Activated B cell treated with CpG ODN at 0.5 μM for 24 hours (primary cell): ENCODE measurements around the gene BRAF. TPM values are rescaled to one million over a fixed set of nuclear protein-coding genes. Genes with fewer than 3 reads are reported as not detected.
"Not testable (repeated sequence)": the region's sequence is repeated elsewhere in the genome, so short reads cannot be mapped to it uniquely, and the experiment has no call there.

Source experiments
- ATAC-seq: fragments of 200-7000 bp; cut with Tn5 transposase; one replicate; pipeline ENCODE4 v1.10.0; 2021; ENCODE audit warnings: low read depth, mild to moderate bottlenecking, moderate library complexity
- CTCF ChIA-PET: fragments of 350-600 bp; sonication (Branson Sonifier 250); formaldehyde crosslinking; loops from one replicate; lab custom pipeline; 2021; ENCODE audit warnings: antibody characterized with exemption; lab: Charles Lee
- POLR2A ChIA-PET: fragments of 350-600 bp; sonication (Branson Sonifier 250); formaldehyde crosslinking; loops from one replicate; lab custom pipeline; 2021; ENCODE audit warnings: antibody characterized with exemption; lab: Charles Lee
- DNase-seq: peaks from one replicate; pipeline ENCODE4 v3.0.0; 2022
- H3K27ac Mint-ChIP-seq: one replicate; pipeline ENCODE4 v1.8.0; 2020; ENCODE audit warnings: mixed read lengths
- H3K27me3 Mint-ChIP-seq: one replicate; pipeline ENCODE4 v1.8.0; 2021; ENCODE audit warnings: mixed read lengths
- H3K36me3 Mint-ChIP-seq: one replicate; pipeline ENCODE4 v1.8.0; 2021; ENCODE audit warnings: low read depth, mixed read lengths
- H3K4me1 Mint-ChIP-seq: one replicate; pipeline ENCODE4 v1.8.0; 2021; ENCODE audit warnings: mixed read lengths
- H3K4me3 Mint-ChIP-seq: one replicate; pipeline ENCODE4 v1.8.0; 2020; ENCODE audit warnings: mild to moderate bottlenecking, mixed read lengths
- H3K9me3 Mint-ChIP-seq: one replicate; pipeline ENCODE4 v1.8.0; 2020; ENCODE audit warnings: mixed read lengths
- CTCF ChIP-seq: fragments of 200-600 bp; IDR thresholded peaks from one replicate; pipeline ENCODE4 v1.8.0; 2022; ENCODE audit warnings: antibody characterized with exemption, mild to moderate bottlenecking
- intact Hi-C: fragments of 100-400 bp; cut with micrococcal nuclease; formaldehyde crosslinking; loops from one replicate; pipeline ENCODE4 v1.15.1; 2024
- total RNA-seq: library from RNA; stranded (reverse); gene quantifications from 2 replicates; pipeline ENCODE4 v1.2.3, GENCODE V29; 2022

Gene BRAF
- total RNA-seq, 1 donor from 2014 or later, result 65.4 TPM

GRCh38 chr7:140767418-140767817 is 157.3 kb downstream of the BRAF start:
- Mint-ChIP-seq H3K4me1 (no peaks in the 10 kb centered on the region), H3K27ac (no peak overlapping the region), H3K36me3 (peaks cover 49% of the 10 kb centered on the region), H3K9me3 (peaks cover 5% of the 10 kb centered on the region), H3K27me3 (no peaks in the 10 kb centered on the region), H3K4me3 (no peak overlapping the region)
- no peak for TF ChIP-seq CTCF
- CTCF ChIA-PET, result no interaction called here
- ATAC-seq (no peak), DNase-seq (no peak)
- intact Hi-C loops, result no loop called here
- POLR2A ChIA-PET, result no interaction called here

- peaks cover 43% of the 10 kb centered on the region for H3K36me3 Mint-ChIP-seq
- H3K9me3 Mint-ChIP-seq, H3K27ac Mint-ChIP-seq, H3K4me3 Mint-ChIP-seq, POLR2A ChIA-PET, DNase-seq, intact Hi-C loops, H3K27me3 Mint-ChIP-seq, H3K4me1 Mint-ChIP-seq, ATAC-seq, CTCF ChIA-PET: not testable (repeated sequence)
Observed at GRCh38 chr7:140765441-140765840, 159.3 kb downstream of the BRAF start.

GRCh38 chr7:140763166-140763565 is 161.6 kb downstream of the BRAF start:
- H3K9me3 Mint-ChIP-seq, CTCF ChIA-PET, DNase-seq, POLR2A ChIA-PET, H3K27ac Mint-ChIP-seq, H3K27me3 Mint-ChIP-seq, ATAC-seq, H3K4me1 Mint-ChIP-seq, intact Hi-C loops, H3K4me3 Mint-ChIP-seq: not testable (repeated sequence)
- H3K36me3 Mint-ChIP-seq, result peaks cover 36% of the 10 kb centered on the region

GRCh38 chr7:140761375-140761774 is 163.4 kb downstream of the BRAF start:
- H3K27ac Mint-ChIP-seq, H3K4me1 Mint-ChIP-seq, intact Hi-C loops, CTCF ChIA-PET, POLR2A ChIA-PET, DNase-seq, ATAC-seq, H3K4me3 Mint-ChIP-seq, H3K27me3 Mint-ChIP-seq, H3K9me3 Mint-ChIP-seq: not testable (repeated sequence)
- H3K36me3 Mint-ChIP-seq, result peaks cover 30% of the 10 kb centered on the region

GRCh38 chr7:140754506-140754905 is 170.2 kb downstream of the BRAF start:
- POLR2A ChIA-PET, result no interaction called here
- Mint-ChIP-seq H3K4me3 (no peak overlapping the region), H3K4me1 (no peaks in the 10 kb centered on the region), H3K36me3 (peaks cover 58% of the 10 kb centered on the region), H3K27me3 (no peaks in the 10 kb centered on the region), H3K27ac (no peak overlapping the region), H3K9me3 (no peaks in the 10 kb centered on the region)
- intact Hi-C loops, result no loop called here
- CTCF ChIA-PET, result no interaction called here
- TF ChIP-seq CTCF, result no peak
- ATAC-seq (no peak), DNase-seq (no peak)

- no peaks in the 10 kb centered on the region for H3K27me3 Mint-ChIP-seq
- POLR2A ChIA-PET, result no interaction called here
- DNase-seq, result no peak
- no peak overlapping the region for H3K27ac Mint-ChIP-seq
- H3K9me3 Mint-ChIP-seq, result no peaks in the 10 kb centered on the region
- H3K36me3 Mint-ChIP-seq, result peaks cover 68% of the 10 kb centered on the region
- H3K4me1 Mint-ChIP-seq, result no peaks in the 10 kb centered on the region
- no peak for ATAC-seq
- CTCF ChIA-PET, result no interaction called here
- intact Hi-C loops, result no loop called here
- no peak for TF ChIP-seq CTCF
- no peak overlapping the region for H3K4me3 Mint-ChIP-seq
Observed at GRCh38 chr7:140752533-140752932, 172.2 kb downstream of the BRAF start.

GRCh38 chr7:140746751-140747150 is 178.0 kb downstream of the BRAF start:
- DNase-seq, result no peak
- peaks cover 12% of the 10 kb centered on the region for H3K4me1 Mint-ChIP-seq
- ChIA-PET CTCF (no interaction called here), POLR2A (no interaction called here)
- TF ChIP-seq CTCF, result no peak
- no peak overlapping the region for H3K27ac Mint-ChIP-seq
- H3K9me3 Mint-ChIP-seq, result no peaks in the 10 kb centered on the region
- intact Hi-C loops, result no loop called here
- no peak for ATAC-seq
- H3K27me3 Mint-ChIP-seq, result no peaks in the 10 kb centered on the region
- H3K36me3 Mint-ChIP-seq, result peaks cover 59% of the 10 kb centered on the region
- H3K4me3 Mint-ChIP-seq, result no peak overlapping the region
